ENCODE data around the gene TAF1D.

GRCh38 chr11:93767018-93767417 lies 25.7 kb upstream of the TAF1D start:
- TF ChIP-seq CTCF (IDR thresholded peaks at IDR 0.05), result no peak
- TF ChIP-seq, protein P1, sequence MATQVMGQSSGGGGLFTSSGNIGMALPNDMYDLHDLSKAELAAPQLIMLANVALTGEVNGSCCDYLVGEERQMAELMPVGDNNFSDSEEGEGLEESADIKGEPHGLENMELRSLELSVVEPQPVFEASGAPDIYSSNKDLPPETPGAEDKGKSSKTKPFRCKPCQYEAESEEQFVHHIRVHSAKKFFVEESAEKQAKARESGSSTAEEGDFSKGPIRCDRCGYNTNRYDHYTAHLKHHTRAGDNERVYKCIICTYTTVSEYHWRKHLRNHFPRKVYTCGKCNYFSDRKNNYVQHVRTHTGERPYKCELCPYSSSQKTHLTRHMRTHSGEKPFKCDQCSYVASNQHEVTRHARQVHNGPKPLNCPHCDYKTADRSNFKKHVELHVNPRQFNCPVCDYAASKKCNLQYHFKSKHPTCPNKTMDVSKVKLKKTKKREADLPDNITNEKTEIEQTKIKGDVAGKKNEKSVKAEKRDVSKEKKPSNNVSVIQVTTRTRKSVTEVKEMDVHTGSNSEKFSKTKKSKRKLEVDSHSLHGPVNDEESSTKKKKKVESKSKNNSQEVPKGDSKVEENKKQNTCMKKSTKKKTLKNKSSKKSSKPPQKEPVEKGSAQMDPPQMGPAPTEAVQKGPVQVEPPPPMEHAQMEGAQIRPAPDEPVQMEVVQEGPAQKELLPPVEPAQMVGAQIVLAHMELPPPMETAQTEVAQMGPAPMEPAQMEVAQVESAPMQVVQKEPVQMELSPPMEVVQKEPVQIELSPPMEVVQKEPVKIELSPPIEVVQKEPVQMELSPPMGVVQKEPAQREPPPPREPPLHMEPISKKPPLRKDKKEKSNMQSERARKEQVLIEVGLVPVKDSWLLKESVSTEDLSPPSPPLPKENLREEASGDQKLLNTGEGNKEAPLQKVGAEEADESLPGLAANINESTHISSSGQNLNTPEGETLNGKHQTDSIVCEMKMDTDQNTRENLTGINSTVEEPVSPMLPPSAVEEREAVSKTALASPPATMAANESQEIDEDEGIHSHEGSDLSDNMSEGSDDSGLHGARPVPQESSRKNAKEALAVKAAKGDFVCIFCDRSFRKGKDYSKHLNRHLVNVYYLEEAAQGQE (IDR thresholded peaks at IDR 0.05; ENCODE audit: insufficient read depth in 1 of 2, low read depth in 2 of 2, low read length in 1 of 2), result no peak
